SW 1271 (cell line): ENCODE data around the gene AHSA1.

ENCODE experiments used
- DNase-seq, 2 experiments: peaks; one replicate each; lab custom pipeline; 2025; lab: John Stamatoyannopoulos, UW

The AHSA1 gene

GRCh38 chr14:77508876-77509275 is 51.0 kb downstream of the AHSA1 start:
- no peak for DNase-seq

- no peak for DNase-seq
Measured at GRCh38 chr14:77509366-77509765, 51.5 kb downstream of the AHSA1 start.

GRCh38 chr14:77511486-77512162 is 53.7 kb downstream of the AHSA1 start:
- no peak for DNase-seq

- DNase-seq, result no peak
Measured at GRCh38 chr14:77516126-77516525, 58.2 kb downstream of the AHSA1 start.
